Activated CD4-positive, alpha-beta T cell treated with anti-CD3 and anti-CD28 coated beads, Interleukin-2, amount 50 U/mL, for 4 hours (primary cell): ENCODE results near the gene LY6G5C.

Experiments used
- DNase-seq, 2 experiments: peaks; one replicate each; pipeline ENCODE4 v3.0.0-alpha.2; 2020

LY6G5C gene, protein sequence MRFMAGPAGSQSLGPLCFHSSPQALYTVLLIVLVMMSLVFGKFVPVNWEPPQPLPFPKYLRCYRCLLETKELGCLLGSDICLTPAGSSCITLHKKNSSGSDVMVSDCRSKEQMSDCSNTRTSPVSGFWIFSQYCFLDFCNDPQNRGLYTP

DNA sequence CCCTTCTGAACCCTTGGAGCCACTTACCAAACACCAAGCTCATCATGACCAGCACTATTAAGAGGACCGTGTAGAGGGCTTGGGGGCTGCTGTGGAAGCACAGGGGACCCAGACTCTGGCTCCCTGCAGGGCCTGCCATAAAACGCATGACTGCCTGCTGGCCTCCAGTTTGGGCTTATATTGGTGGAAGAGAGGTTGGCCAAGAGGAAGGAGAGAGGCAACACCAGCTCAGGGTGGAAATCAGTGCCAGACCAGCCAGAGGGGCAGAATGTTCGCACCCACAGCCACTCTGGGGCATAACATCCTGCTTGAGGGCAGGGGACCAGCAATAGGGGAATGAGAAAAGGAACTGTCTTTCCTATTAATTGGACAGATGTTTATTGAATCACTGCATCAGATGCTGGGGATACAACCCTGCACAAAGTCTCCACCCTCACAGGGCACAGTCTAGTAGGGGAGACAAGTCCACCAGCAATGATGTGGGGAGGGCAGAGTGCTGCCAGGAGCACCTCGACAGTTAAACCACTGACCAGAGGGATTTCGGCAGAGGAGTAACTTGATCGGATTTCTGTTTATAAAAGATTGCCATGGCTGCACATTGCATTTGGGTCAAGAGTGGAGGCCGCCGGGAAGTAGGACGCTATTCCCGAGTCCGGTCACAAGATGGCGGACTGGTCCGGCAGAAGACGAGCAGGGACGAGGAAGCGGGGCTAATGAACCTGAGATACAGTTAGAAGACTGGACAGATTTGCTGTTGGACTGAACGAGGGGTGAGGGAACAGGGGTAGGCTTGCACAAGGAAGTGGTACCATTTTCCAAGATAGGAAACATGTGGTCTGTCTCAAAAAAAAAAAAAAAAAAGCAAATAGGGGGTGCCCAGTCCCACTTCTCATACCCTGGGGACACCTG, at the start of gene LY6G5C:
Gene LY6G5C (minus strand): TSS at position 842 of the 909 bp plus-strand sequence. CDS start 694 bp downstream, at position 148.
- DNase-seq = peak; percentile 41 to 53

DNA sequence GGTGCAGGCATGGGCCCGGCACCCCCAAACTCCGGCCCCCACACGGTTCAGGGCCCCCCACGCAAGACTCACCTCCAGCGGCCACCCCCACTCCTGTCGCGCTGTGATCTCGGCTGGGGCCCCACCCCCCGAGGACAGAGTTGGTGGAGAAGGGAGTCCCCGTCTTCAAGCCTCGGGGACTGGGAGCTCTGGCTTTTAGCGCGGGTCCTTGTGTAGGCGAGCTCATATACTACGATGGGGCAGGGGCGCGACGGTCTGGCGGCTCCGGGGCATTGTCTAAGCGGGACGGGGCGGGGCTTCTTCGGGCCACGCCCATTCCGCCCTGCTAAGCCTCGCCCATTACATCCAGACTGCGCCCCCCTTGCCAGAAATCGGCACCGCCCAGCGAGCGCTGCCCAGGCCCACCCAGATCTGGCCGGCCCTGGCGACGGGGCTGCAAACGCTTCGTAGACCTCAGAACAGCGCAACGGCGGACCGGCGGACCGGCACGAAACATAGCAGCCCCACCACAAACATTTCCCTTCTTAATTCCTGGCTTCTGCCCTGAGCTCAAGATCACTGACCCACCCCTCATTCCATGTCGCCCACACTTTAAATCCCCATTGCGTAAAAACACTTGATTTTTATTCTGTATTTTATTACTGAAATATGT, 49.2 kb upstream of the LY6G5C start:
- peak; percentile 39 to 42 for DNase-seq

- peak; percentile 75 to 77 for DNase-seq
Measured at GRCh38 chr6:31729515-31729978, 48.7 kb upstream of the LY6G5C start.

DNA sequence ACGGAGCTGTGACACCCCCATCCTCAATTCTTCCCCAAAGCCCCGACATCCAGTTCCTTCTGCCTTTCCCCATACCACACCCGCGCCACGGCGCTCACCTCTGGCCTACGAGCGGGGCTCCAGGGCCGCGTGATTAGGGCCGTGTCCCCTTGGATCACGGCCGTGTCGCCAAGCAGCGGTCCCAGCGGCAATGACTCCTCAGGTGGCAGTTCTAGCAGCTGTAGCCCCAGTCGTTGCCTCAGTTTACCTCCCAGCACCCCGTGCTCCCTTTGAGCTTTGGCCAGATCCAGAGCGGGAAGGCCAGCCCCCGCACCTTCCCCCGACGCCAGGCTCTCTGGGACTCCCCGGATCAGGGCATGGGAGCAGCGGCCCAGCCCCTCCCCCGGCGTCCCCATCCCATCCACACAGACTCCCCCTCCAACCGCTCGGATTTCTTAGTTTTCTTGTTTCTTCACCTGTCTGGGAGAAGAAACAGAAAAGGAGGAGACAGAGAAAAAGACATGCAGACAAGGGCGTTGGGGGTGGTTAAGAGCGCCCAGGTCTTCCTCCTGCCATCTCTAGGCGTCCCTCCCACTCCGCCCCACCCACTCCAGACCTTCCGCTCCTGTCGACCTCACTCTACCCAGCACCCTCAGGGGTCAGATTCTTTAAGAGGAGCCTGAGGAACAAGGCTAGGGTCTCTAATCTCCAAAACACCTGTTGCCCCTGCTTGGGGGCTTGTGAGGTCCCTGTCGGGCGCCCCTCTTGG, 48.1 kb upstream of the LY6G5C start, which contains the start of gene DDAH2:
Gene DDAH2 (minus strand): TSS at position 533 of the 748 bp plus-strand sequence. CDS start 138 bp downstream, at position 395.
- DNase-seq = no peak

DNA sequence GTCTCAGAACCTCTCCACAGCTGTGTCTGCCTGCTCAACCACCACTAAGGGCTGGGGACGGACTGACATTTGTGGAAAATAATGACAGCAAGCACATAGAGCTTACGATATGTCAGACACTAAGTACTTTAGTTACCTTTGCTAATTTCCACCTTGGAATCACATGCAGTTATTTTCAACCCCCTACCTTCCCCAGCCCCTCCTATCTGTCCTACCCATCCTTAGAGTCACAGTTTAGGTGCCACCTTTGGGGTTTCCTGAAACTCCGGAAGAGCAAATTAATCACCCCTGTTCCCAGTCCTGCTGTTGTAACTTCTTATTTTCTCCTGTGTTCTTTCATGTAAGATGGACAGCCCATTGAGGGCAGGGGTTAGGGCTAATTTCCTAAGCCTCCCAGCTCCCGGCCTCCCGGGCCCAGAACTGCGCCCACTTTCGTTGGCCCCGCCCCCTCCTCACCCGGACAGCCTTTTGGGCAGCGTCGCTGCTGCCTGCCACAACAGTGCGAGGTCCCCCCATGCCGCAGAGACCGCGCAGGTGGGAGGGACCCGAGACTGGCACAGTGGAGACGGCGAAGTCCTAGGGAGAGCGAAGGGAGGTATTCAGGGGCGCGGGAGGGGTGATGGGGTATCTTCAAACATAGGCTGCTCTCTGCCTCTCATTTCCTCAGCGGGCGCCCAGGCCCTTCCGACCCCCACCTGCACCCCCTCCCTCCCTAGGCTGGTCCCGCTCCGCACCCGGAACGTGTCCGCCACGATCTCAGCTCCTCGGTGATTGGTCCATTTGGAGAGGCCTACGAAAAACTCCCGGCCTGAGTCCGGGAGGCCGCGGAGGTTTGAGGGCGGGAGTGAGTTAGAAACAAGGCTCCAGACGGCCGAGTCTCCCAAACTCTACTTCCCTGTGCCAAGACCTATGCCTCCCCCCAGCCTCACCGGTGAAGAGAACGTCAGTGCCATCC, 47.1 kb upstream of the LY6G5C start:
- no peak for DNase-seq

GRCh38 chr6:31727034-31727716, 46.3 kb upstream of the LY6G5C start:
- DNase-seq = no peak

DNA sequence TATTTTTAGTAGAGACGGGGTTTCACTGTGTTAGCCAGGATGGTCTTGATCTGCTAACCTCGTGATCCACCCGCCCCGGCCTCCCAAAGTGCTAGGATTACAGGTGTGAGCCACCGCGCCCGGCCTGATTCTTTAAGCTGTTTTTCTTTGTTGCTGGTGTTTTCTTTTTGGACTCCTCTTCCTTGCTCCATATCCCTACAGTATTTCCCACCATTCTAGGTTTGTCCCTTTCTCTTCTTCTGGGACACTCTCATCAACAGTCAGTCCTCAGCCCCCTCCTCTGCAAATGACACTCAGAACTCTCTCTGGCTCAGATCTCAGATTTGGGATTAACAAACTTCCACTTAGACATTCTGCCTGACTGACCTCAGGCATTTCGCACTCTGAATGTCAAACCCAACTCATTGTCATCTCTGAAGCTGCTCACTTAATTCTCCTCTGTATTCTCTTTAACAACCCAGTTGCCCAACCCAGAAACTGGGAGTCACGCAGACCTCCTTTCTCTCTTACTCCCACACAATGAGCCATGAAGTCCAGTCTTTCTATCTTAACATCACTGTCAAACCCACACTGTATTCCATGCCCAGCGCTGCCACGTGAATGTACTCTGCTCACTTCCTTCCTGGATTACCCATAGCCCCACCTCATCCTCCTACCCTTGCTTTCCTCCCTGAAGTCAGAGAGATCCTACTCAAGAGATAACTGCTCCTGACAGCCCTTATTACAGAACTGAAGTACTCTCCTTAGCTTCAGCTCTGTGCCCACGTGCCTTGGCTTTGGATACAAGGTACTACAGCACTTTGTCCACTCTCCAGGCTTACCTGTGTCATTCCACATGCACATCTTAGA, 44.9 kb upstream of the LY6G5C start:
- no peak for DNase-seq

GRCh38 chr6:31723980-31724691, 43.3 kb upstream of the LY6G5C start:
- DNase-seq = no peak

GRCh38 chr6:31723245-31723979, 42.5 kb upstream of the LY6G5C start, which contains the start of gene MPIG6B:
TSS of gene MPIG6B (plus strand) at chr6:31723373. CDS start at chr6:31723384, 11 bp downstream.
- DNase-seq = no peak

- DNase-seq = no peak
Measured at GRCh38 chr6:31722173-31722572, 41.3 kb upstream of the LY6G5C start.

DNA sequence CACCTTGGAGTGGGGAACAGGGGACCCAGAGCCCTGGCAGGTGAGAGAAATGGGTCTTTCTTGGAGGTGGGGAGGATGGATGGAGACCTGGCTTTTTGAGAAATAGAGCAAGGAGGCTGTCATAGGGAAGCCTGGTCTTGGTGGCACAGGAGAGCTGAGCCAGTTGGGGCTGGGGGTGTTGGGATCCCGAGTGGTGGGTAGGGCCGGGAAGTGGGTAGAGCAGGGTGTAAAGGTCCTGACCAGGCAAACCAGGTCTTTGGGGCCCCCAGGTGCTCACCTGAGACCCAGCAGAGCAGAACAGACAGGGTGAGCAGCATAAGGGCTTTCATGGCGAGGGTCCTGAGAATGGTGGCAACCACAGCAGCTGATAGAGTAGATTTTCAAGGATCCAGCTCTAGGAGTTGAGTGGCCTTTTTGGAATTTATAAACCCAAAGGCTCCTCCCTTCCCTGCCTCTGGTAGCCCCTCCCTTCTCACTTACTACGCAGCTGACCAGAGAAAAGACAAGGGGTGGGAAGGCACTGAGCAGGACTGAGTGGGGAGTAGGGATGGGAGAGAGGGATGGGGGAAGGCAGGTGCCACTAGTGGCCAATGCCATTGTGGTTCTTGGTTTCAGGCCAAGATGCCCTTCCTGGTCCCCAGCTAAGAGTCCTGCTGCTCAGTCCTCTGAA, 40.6 kb upstream of the LY6G5C start, which contains the start of gene LY6G6C:
Gene LY6G6C (minus strand): TSS at position 396 of the 670 bp plus-strand sequence. CDS start 67 bp downstream, at position 329.
- no peak for DNase-seq

GRCh38 chr6:31720196-31720770, 39.4 kb upstream of the LY6G5C start:
- no peak for DNase-seq

DNA sequence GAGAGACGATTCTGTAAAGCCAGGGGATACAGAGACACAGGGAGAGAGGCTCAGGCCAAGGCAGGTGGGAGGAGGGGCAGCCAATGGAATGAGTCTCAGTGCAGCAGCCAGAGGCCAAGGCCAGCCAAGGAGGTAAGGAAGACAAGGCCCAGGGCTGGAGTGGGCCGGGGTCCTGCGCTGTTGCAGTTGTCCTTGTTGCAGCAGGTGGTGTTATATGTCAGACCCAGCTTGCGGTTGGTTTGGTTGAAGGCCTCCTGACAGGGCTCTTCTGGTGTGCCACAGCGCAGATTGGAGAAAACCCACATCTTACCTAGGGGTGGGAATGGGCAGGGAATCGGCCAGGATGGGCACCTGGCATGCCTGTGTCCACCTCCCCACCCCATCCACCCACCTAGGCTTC, 38.1 kb upstream of the LY6G5C start:
- no peak for DNase-seq

GRCh38 chr6:31718265-31718664, 37.4 kb upstream of the LY6G5C start:
- no peak for DNase-seq

DNA sequence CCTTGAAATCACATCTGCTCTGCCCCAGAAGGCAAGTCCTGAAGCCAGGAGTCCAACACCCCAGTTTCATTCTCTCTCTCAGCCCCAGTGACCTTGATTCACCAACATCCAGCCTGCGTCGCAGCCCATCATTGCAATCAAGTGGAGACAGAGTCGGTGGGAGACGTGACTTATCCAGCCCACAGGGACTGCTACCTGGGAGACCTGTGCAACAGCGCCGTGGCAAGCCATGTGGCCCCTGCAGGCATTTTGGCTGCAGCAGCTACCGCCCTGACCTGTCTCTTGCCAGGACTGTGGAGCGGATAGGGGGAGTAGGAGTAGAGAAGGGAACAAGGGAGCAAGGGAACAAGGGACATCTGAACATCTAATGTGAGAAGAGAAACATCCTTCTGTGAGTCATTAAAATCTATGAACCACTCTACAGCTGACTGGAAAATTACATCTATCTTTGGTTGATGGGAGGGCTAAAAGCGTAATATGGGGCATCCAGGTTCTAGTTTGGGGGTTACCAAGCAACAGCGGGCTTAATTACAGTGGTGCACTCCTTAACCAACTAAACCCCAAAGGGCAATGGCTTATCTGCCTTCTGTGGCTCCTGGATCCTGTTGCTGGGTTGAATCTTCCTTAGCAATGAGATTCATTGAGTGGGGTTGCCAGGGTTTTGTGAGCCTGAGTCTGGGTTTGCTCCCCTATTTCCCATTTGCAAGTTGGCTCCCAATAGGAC, 36.8 kb upstream of the LY6G5C start:
- DNase-seq = no peak
